Measurements from ENCODE around the gene POLRMT.
A peak's percentile ranks its signal among the peaks of the same experiment; 100 is the strongest.

Gene POLRMT

DNA sequence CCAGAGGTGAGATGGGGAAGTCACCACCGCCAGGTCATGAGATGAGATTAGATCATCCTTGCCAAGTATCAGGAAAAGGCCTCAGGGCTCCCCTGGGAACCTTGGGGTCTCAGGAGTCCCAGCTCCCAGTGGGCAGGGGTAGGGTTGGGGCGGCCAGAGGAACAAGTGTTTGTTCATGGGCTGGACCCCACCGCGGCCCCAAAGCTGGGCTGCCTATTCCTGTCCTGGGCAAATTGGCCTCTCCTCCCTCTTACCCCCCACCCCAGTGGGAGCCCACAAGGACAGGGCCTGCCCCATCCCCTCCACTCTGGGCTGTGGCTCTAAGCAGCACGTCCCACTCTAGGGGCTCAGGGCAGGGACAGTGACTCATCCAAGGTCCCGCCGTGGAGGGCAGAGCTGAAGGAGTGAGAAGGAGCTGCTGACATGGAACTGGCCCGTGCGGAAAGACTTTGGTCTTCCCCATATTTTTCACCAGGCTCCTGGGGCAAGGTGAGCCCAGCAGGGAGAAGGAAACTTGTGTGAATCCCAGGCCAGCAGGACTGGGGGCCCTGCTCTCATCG, 47.7 kb downstream of the POLRMT start:
- TF ChIP-seq SIN3A (IDR thresholded peaks at IDR 0.05; ENCODE audit: borderline replicate concordance, insufficient read depth, low read length) (no peak), FOXP2 (optimal IDR thresholded peaks at IDR 0.05; ENCODE audit: borderline replicate concordance, extremely low read depth, extremely low read length, insufficient read depth) (no peak), POLR2AphosphoS5 (IDR thresholded peaks at IDR 0.05; ENCODE audit: low read depth, low read length) (no peak), TAF1 (IDR thresholded peaks at IDR 0.05; ENCODE audit: borderline replicate concordance, insufficient read depth, low read length) (no peak)
- TF ChIP-seq, protein P1, sequence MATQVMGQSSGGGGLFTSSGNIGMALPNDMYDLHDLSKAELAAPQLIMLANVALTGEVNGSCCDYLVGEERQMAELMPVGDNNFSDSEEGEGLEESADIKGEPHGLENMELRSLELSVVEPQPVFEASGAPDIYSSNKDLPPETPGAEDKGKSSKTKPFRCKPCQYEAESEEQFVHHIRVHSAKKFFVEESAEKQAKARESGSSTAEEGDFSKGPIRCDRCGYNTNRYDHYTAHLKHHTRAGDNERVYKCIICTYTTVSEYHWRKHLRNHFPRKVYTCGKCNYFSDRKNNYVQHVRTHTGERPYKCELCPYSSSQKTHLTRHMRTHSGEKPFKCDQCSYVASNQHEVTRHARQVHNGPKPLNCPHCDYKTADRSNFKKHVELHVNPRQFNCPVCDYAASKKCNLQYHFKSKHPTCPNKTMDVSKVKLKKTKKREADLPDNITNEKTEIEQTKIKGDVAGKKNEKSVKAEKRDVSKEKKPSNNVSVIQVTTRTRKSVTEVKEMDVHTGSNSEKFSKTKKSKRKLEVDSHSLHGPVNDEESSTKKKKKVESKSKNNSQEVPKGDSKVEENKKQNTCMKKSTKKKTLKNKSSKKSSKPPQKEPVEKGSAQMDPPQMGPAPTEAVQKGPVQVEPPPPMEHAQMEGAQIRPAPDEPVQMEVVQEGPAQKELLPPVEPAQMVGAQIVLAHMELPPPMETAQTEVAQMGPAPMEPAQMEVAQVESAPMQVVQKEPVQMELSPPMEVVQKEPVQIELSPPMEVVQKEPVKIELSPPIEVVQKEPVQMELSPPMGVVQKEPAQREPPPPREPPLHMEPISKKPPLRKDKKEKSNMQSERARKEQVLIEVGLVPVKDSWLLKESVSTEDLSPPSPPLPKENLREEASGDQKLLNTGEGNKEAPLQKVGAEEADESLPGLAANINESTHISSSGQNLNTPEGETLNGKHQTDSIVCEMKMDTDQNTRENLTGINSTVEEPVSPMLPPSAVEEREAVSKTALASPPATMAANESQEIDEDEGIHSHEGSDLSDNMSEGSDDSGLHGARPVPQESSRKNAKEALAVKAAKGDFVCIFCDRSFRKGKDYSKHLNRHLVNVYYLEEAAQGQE (IDR thresholded peaks at IDR 0.05; ENCODE audit: insufficient read depth in 1 of 2, low read depth in 2 of 2, low read length in 2 of 2) = no peak

DNA sequence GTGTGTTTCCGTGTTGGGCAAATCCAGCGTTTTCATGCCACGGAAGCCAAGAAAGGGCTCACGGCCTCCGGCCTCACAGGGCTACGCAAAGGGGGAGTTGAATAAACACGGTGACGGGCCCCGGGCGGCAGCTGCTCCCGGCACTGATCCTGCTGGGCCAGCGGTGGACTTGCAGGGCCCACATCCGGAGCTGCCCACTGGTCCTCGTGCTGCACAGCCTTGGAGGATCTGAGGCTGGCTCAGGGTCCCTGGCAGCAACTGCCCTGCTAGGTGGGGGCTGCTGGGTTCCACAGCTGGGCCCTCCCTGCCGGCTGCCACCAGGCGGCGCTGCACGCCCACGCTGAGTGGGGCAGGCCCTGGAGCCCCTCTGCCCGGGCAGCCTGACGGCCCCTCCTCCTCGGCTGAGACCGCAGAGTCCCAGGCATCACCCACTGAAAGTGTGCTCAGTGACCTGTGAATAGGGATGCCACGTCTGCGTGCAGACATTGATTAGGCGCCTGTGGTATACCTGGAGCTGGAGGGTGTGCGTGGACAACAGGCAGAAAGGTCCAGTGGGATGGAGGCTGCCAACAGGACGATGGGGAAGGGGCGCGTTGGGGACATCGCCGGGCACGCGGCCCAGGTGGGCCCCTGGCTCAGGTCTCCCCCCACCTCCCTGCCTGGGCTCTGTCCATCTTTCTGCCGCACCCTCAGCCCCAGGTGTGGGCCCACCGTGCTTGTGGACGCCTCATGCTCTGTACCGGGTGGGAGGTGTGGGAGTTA, 48.9 kb downstream of the POLRMT start:
- TF ChIP-seq TAF1 (IDR thresholded peaks at IDR 0.05; ENCODE audit: borderline replicate concordance, insufficient read depth, low read length) (no peak), POLR2AphosphoS5 (IDR thresholded peaks at IDR 0.05; ENCODE audit: low read depth, low read length) (peak; percentile 58), FOXP2 (optimal IDR thresholded peaks at IDR 0.05; ENCODE audit: borderline replicate concordance, extremely low read depth, extremely low read length, insufficient read depth) (peak; percentile 77)
- TF ChIP-seq, protein P1 (IDR thresholded peaks at IDR 0.05; ENCODE audit: insufficient read depth in 1 of 2, low read depth in 2 of 2, low read length in 2 of 2) = no peak

DNA sequence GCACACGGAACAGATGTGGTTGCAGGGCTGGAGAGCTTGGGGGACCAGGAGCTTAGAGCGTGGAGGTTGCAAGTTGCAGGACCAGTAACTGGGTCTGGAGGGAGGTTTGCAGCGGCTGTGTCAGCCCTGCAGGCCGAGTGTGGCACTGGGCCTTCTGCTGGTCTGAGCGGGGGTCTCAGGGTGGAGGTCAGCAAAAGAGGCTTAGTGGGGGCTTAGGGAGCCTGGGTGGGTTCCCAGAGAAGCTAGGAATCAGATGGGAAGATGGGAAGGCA, 49.4 kb downstream of the POLRMT start:
- TF ChIP-seq TAF1 (IDR thresholded peaks at IDR 0.05; ENCODE audit: borderline replicate concordance, insufficient read depth, low read length) (no peak), SIN3A (IDR thresholded peaks at IDR 0.05; ENCODE audit: borderline replicate concordance, insufficient read depth, low read length) (no peak), POLR2AphosphoS5 (IDR thresholded peaks at IDR 0.05; ENCODE audit: low read depth, low read length) (no peak), FOXP2 (optimal IDR thresholded peaks at IDR 0.05; ENCODE audit: borderline replicate concordance, extremely low read depth, extremely low read length, insufficient read depth) (no peak)
- TF ChIP-seq, protein P1 (IDR thresholded peaks at IDR 0.05; ENCODE audit: insufficient read depth in 1 of 2, low read depth in 2 of 2, low read length in 2 of 2) = no peak

DNA sequence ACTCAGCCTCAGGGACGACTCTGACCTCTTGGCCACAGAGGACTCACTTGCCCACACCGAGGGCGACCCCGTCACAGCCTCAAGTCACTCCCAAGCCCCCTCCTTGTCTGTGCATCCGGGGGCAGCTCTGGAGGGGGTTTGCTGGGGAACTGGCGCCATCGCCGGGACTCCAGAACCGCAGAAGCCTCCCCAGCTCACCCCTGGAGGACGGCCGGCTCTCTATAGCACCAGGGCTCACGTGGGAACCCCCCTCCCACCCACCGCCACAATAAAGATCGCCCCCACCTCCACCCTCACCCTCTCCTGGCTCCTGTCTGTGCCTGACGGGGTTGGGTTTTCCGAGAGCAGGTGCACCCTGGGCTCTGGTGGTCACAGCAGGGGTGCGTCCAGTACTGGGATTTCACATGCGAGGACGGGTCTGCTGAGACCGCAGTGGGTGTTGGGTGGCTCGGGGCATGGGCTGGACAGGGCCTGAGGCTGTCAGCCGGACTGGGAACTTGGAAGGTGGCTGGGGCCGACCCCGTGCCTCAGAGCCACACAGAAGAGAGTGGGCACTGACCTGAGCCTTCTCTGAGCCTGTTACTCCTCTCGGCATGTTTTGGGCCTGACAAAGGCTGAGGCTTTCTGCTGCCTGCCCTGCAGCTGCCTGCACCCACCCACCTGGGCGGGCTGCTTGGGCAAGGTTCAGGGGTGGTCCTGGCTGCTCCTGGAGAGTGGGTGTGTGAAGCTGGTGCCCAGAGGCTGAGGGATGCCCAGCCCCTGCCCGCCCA, 50.0 kb downstream of the POLRMT start:
- TF ChIP-seq, protein P1 (IDR thresholded peaks at IDR 0.05; ENCODE audit: insufficient read depth in 1 of 2, low read depth in 2 of 2, low read length in 2 of 2) = no peak
- no peak for TF ChIP-seq TAF1 (IDR thresholded peaks at IDR 0.05; ENCODE audit: borderline replicate concordance, insufficient read depth, low read length)
- no peak for TF ChIP-seq POLR2AphosphoS5 (IDR thresholded peaks at IDR 0.05; ENCODE audit: low read depth, low read length)
- TF ChIP-seq FOXP2 (optimal IDR thresholded peaks at IDR 0.05; ENCODE audit: borderline replicate concordance, extremely low read depth, extremely low read length, insufficient read depth) = no peak
- no peak for TF ChIP-seq SIN3A (IDR thresholded peaks at IDR 0.05; ENCODE audit: borderline replicate concordance, insufficient read depth, low read length)
